SK-N-SH (cell line): ENCODE measurements around the gene KASH5. TPM values are rescaled to one million over a fixed set of nuclear protein-coding genes. Genes with fewer than 3 reads are reported as not detected.

Experiments
- CTCF ChIA-PET: fragments of 300-600, 350-600 bp; formaldehyde crosslinking; extraction: SDS; loops from one replicate; lab custom pipeline; 2021; lab: Yijun Ruan, JAX
- POLR2A ChIA-PET: fragments of 350-600 bp; sonication (Branson Sonifier 250); formaldehyde crosslinking; extraction: SDS; loops from one replicate; lab custom pipeline; 2020; ENCODE audit warnings: antibody characterized with exemption, inconsistent platforms; lab: Yijun Ruan, JAX
- DNase-seq: peaks from one replicate; pipeline ENCODE4 v3.0.0; 2012
- H2AFZ ChIP-seq: fragments of 200-600 bp; sonication (generic); 2 replicates; pipeline ENCODE4 v1.8.1; 2016; ENCODE audit warnings: antibody characterized with exemption, mild to moderate bottlenecking, low read depth
- H3F3A ChIP-seq: fragments of 200-600 bp; sonication (generic); replicated peaks from 2 replicates; pipeline ENCODE3; 2016; ENCODE audit warnings: antibody characterized with exemption, mild to moderate bottlenecking; ENCODE audit not compliant: insufficient read depth
- H3K27ac ChIP-seq, 2 experiments: fragments of 200-500 bp in 1 of 2; fragments of 200-600 bp in 1 of 2; sonication (Bioruptor generic) in 1 of 2; sonication (generic), shearing (Covaris generic) in 1 of 2; 2 replicates each; pipeline versions ENCODE4 v1.5.1 to v1.6.1; 2014 to 2016; ENCODE audit warnings: low read depth in 2 of 2, inconsistent platforms in 1 of 2, low read length in 1 of 2, mild to moderate bottlenecking in 1 of 2, mixed read lengths in 1 of 2
- H3K27me3 ChIP-seq: fragments of 200-600 bp; sonication (generic), shearing (Covaris generic); 2 replicates; pipeline ENCODE4 v1.6.1; 2016; ENCODE audit warnings: mixed run types; ENCODE audit not compliant: insufficient read depth
- H3K36me3 ChIP-seq, 2 experiments: fragments of 200-500 bp in 1 of 2; fragments of 200-600 bp in 1 of 2; sonication (Bioruptor generic) in 1 of 2; sonication (generic) in 1 of 2; replicated peaks in 1 of 2; 2 replicates each; pipeline versions ENCODE3 to v1.5.1; 2014 to 2016; ENCODE audit warnings: low read length in 1 of 2, mild to moderate bottlenecking in 1 of 2; ENCODE audit not compliant: insufficient read depth in 2 of 2, control insufficient read depth in 1 of 2
- H3K4me1 ChIP-seq, 2 experiments: fragments of 200-500 bp in 1 of 2; fragments of 200-600 bp in 1 of 2; sonication (Bioruptor generic) in 1 of 2; sonication (generic), shearing (Covaris generic) in 1 of 2; 2 replicates each; pipeline versions ENCODE4 v1.5.1 to v1.6.1; 2014 to 2016; ENCODE audit warnings: low read depth in 1 of 2, low read length in 1 of 2, mixed run types in 1 of 2; ENCODE audit not compliant: insufficient read depth in 2 of 2, control insufficient read depth in 1 of 2
- H3K4me2 ChIP-seq: fragments of 200-600 bp; sonication (generic), shearing (Covaris generic); 2 replicates; pipeline ENCODE4 v1.6.1; 2017; ENCODE audit warnings: mixed run types
- H3K4me3 ChIP-seq, 2 experiments: fragments of 200-500 bp in 1 of 2; fragments of 200-600 bp in 1 of 2; sonication (Bioruptor generic) in 1 of 2; sonication (generic), shearing (Covaris generic) in 1 of 2; 2 replicates each; pipeline versions ENCODE4 v1.5.1 to v1.8.1; 2014 to 2016; ENCODE audit warnings: low read depth in 2 of 2, inconsistent platforms in 1 of 2, low read length in 1 of 2, mild to moderate bottlenecking in 1 of 2, mixed read lengths in 1 of 2, moderate library complexity in 1 of 2
- H3K79me2 ChIP-seq: fragments of 200-600 bp; sonication (generic); 2 replicates; pipeline ENCODE4 v1.8.1; 2017; ENCODE audit warnings: mild to moderate bottlenecking; ENCODE audit not compliant: insufficient read depth
- H3K9ac ChIP-seq: fragments of 200-600 bp; sonication (generic); 2 replicates; pipeline ENCODE4 v1.6.1; 2017; ENCODE audit warnings: mixed run types
- H3K9me2 ChIP-seq: fragments of 200-600 bp; sonication (generic); 2 replicates; pipeline ENCODE4 v1.6.1; 2017; ENCODE audit warnings: mixed run types
- H3K9me3 ChIP-seq: fragments of 200-600 bp; sonication (generic); 2 replicates; pipeline ENCODE4 v1.6.1; 2017; ENCODE audit warnings: mixed run types, mild to moderate bottlenecking, moderate library complexity
- H4K20me1 ChIP-seq: fragments of 200-600 bp; sonication (generic); 2 replicates; pipeline ENCODE4 v1.6.1; 2017; ENCODE audit warnings: mild to moderate bottlenecking, mixed run types; ENCODE audit not compliant: insufficient read depth
- CTCF ChIP-seq: fragments of 200-600 bp; sonication (generic); IDR thresholded peaks from 2 replicates; pipeline ENCODE4 v1.6.1; 2017; ENCODE audit warnings: antibody characterized with exemption, mild to moderate bottlenecking, moderate library complexity
- EP300 ChIP-seq, 2 experiments: IDR thresholded peaks; 2 replicates each; pipeline versions ENCODE4 v1.4.0 to v1.6.1; 2012; ENCODE audit warnings: borderline replicate concordance in 1 of 2, low read depth in 1 of 2, low read length in 1 of 2
- FOSL2 ChIP-seq: IDR thresholded peaks from 2 replicates; pipeline ENCODE4 v1.4.0; 2012; ENCODE audit warnings: low read depth, mild to moderate bottlenecking, moderate library complexity, borderline replicate concordance
- FOXM1 ChIP-seq: IDR thresholded peaks from 2 replicates; pipeline ENCODE4 v1.4.0; 2012; ENCODE audit warnings: low read depth, mild to moderate bottlenecking
- GABPA ChIP-seq: IDR thresholded peaks from 2 replicates; pipeline ENCODE4 v1.4.0; 2012; ENCODE audit warnings: low read depth, mild to moderate bottlenecking
- GATA2 ChIP-seq: sonication (generic); formaldehyde crosslinking; IDR thresholded peaks from 2 replicates; pipeline ENCODE4 v1.5.0; 2020; ENCODE audit warnings: mild to moderate bottlenecking, missing genetic modification reagents
- IRF3 ChIP-seq: fragments of 150-350 bp; IDR thresholded peaks from 2 replicates; pipeline ENCODE4 v1.6.1; 2016; ENCODE audit warnings: mild to moderate bottlenecking, low read depth, low read length
- JUND ChIP-seq: IDR thresholded peaks from 2 replicates; pipeline ENCODE4 v1.4.0; 2012
- MAX ChIP-seq: IDR thresholded peaks from 2 replicates; pipeline ENCODE4 v1.4.0; 2012; ENCODE audit warnings: low read depth
- MEF2A ChIP-seq: IDR thresholded peaks from 2 replicates; pipeline ENCODE4 v1.4.0; 2012; ENCODE audit warnings: low read depth, borderline replicate concordance
- NFIC ChIP-seq: IDR thresholded peaks from 2 replicates; pipeline ENCODE4 v1.4.0; 2012; ENCODE audit warnings: borderline replicate concordance
- POLR2AphosphoS5 ChIP-seq: IDR thresholded peaks from 2 replicates; pipeline ENCODE4 v1.6.1; 2012; ENCODE audit warnings: low read depth, low read length
- RFX5 ChIP-seq: IDR thresholded peaks from 2 replicates; pipeline ENCODE4 v1.6.1; 2012; ENCODE audit warnings: mild to moderate bottlenecking, improper control_type of control experiment, low read length
- RXRA ChIP-seq: IDR thresholded peaks from 2 replicates; pipeline ENCODE4 v1.4.0; 2012; ENCODE audit warnings: low read depth, mild to moderate bottlenecking, borderline replicate concordance
- SIN3A ChIP-seq: IDR thresholded peaks from 2 replicates; pipeline ENCODE4 v1.6.1; 2012; ENCODE audit warnings: low read depth, mild to moderate bottlenecking, low read length, moderate library complexity, borderline replicate concordance
- TCF12 ChIP-seq: IDR thresholded peaks from 2 replicates; pipeline ENCODE4 v1.4.0; 2012
- TEAD4 ChIP-seq: IDR thresholded peaks from 2 replicates; pipeline ENCODE4 v1.4.0; 2012; ENCODE audit warnings: mild to moderate bottlenecking, borderline replicate concordance; ENCODE audit not compliant: insufficient read depth
- USF1 ChIP-seq: IDR thresholded peaks from 2 replicates; pipeline ENCODE4 v1.4.0; 2012; ENCODE audit warnings: low read depth, borderline replicate concordance
- WGBS: methylation state at CpG from one replicate; pipeline ENCODE4 v1.1.6; 2017; ENCODE audit warnings: low lambda C conversion rate; 5-methylcytosine and 5-hydroxymethylcytosine counted together
- polyA plus RNA-seq, 3 experiments: library from polyadenylated mRNA; depleted of rRNA; stranded (reverse); fragments of >200 nt; gene quantifications; 2 replicates each; pipeline ENCODE4 v1.2.3, GENCODE V29; 2012
- TF ChIP-seq, protein P1 (sequence below): IDR thresholded peaks from 2 replicates; pipeline ENCODE4; 2012

KASH5 gene
- polyA plus RNA-seq, 1 of the 3 experiments (the other 2 are of a cell fraction): 0.20 TPM

DNA sequence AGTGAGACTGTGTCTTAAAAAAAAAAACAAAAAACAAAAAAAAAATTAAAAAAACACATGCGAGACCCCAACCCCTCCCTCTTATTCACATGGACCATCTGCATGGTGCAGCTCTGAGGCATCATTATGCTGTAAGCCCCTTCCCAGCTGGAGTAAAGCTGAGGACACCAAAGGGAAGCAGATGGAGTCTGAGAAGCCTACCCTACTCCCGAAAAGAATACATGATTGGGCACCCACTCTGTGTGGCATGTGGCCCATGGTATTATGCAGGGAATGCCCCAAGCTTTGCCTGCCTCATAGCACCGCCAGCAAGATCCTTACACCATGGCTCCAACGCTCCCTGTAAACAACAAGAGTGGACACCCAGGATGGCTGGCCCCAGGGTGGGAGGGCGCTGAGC lies 30.5 kb downstream of the KASH5 start:
- POLR2A ChIA-PET: no interaction called here
- H3K27ac ChIP-seq: no peak overlapping the region
- WGBS: 31% methylated on average over 5 of the region's 5 CpGs
- H3K9me3 ChIP-seq: no peaks in the 10 kb centered on the region
- H3K4me1 ChIP-seq: peaks cover 0 to 8% of the 10 kb centered on the region in 2 experiments; a peak in 2 of 4 replicates
- H3K36me3 ChIP-seq: no peaks in the 10 kb centered on the region
- H4K20me1 ChIP-seq: no peaks in the 10 kb centered on the region
- no peak for TF ChIP-seq TEAD4
- no peak for TF ChIP-seq EP300 (IDR thresholded peaks at IDR 0.05; ENCODE audit: borderline replicate concordance in 1 of 2, low read depth in 1 of 2, low read length in 1 of 2)
- TF ChIP-seq MEF2A: no peak
- TF ChIP-seq, protein P1, sequence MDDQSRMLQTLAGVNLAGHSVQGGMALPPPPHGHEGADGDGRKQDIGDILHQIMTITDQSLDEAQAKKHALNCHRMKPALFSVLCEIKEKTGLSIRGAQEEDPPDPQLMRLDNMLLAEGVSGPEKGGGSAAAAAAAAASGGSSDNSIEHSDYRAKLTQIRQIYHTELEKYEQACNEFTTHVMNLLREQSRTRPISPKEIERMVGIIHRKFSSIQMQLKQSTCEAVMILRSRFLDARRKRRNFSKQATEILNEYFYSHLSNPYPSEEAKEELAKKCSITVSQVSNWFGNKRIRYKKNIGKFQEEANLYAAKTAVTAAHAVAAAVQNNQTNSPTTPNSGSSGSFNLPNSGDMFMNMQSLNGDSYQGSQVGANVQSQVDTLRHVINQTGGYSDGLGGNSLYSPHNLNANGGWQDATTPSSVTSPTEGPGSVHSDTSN: no peak
- TF ChIP-seq POLR2AphosphoS5: no peak
- TF ChIP-seq JUND: no peak
- TF ChIP-seq GABPA: no peak
- TF ChIP-seq FOSL2: no peak
- no peak for TF ChIP-seq GATA2 (CRISPR knock-in tag)
- no peak for TF ChIP-seq MAX
- no peak for TF ChIP-seq SIN3A
- no peak for TF ChIP-seq NFIC
- TF ChIP-seq RFX5: no peak
- no peak for TF ChIP-seq FOXM1
- no peak for TF ChIP-seq TCF12
- no peak for TF ChIP-seq IRF3
- TF ChIP-seq CTCF: no peak
- no peak for TF ChIP-seq USF1
- TF ChIP-seq RXRA: no peak
- TF ChIP-seq, all 33 proteins: peak for 0
- CTCF ChIA-PET: interaction anchor here (0.8 to 17.5 kb wide), 4 partner anchors 15 to 272 kb away, joined by 3 to 108 read pairs (median 7); no protein-coding TSS in a partner anchor
- Histone ChIP-seq H3K9ac (no peak overlapping the region), H2AFZ (no peak overlapping the region), H3K79me2 (no peaks in the 10 kb centered on the region), H3K9me2 (no peaks in the 10 kb centered on the region), H3F3A (peaks cover 7% of the 10 kb centered on the region), H3K27me3 (peaks cover 72% of the 10 kb centered on the region), H3K4me3 (no peak overlapping the region), H3K4me2 (no peak overlapping the region)
- DNase-seq: no peak
